Parathyroid adenoma (tissue), 2 donors: ENCODE data around the gene MTHFD1.

ENCODE experiments used
- H2AFZ ChIP-seq: fragments of 300-600 bp; sonication (generic); one replicate; pipeline ENCODE4 v1.7.0; 2017; ENCODE audit warnings: antibody characterized with exemption, mild to moderate bottlenecking
- H3K27ac ChIP-seq: fragments of 300-600 bp; sonication (generic); one replicate; pipeline ENCODE4 v1.7.0; 2017
- H3K27me3 ChIP-seq: fragments of 300-600 bp; sonication (generic); one replicate; pipeline ENCODE4 v1.7.0; 2017; ENCODE audit warnings: low read length; ENCODE audit not compliant: control insufficient read depth, insufficient read depth
- H3K36me3 ChIP-seq: fragments of 300-600 bp; sonication (generic); one replicate; pipeline ENCODE4 v1.7.0; 2017; ENCODE audit warnings: low read length; ENCODE audit not compliant: control insufficient read depth, insufficient read depth
- H3K4me1 ChIP-seq: fragments of 300-600 bp; sonication (generic); one replicate; pipeline ENCODE4 v1.7.0; 2017; ENCODE audit warnings: control low read depth
- H3K4me2 ChIP-seq: fragments of 300-600 bp; sonication (generic); one replicate; pipeline ENCODE4 v1.7.0; 2017; ENCODE audit warnings: low read length
- H3K4me3 ChIP-seq: fragments of 300-600 bp; sonication (generic); one replicate; pipeline ENCODE4 v1.7.0; 2017; ENCODE audit warnings: low read depth, low read length
- H3K79me2 ChIP-seq: fragments of 300-600 bp; sonication (generic); one replicate; pipeline ENCODE4 v1.7.0; 2017; ENCODE audit warnings: control low read depth
- H3K9ac ChIP-seq: fragments of 300-600 bp; sonication (generic); one replicate; pipeline ENCODE4 v1.7.0; 2017; ENCODE audit warnings: mild to moderate bottlenecking
- H3K9me3 ChIP-seq: fragments of 300-600 bp; sonication (generic); one replicate; pipeline ENCODE4 v1.7.0; 2017; ENCODE audit warnings: low read length; ENCODE audit not compliant: control insufficient read depth
- TF ChIP-seq, protein P1 (sequence below): fragments of 300-600 bp; sonication (generic); IDR thresholded peaks from one replicate; pipeline ENCODE4 v1.7.0; 2017; ENCODE audit warnings: antibody characterized with exemption, mild to moderate bottlenecking
- donor health status: primary hyperparathyroidism.

Gene MTHFD1

DNA sequence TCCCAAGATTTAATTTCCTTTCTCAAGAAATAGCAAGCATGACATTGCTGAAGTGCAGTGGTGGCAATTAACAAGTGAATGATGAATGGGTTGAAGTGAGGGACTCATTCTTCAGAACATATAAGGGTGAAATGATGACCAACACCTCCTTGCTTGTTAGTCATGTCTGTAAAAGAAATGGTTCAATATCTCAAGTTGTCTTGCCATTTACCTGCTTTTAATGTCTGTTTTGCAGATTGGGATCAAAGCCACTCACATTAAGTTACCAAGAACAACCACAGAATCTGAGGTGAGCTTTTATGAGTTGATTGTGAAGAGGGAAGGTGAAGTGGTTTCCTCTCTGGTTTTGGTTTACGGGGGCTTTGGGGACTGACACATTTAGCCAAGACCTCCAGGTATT is 24.1 kb downstream of the MTHFD1 start:
- Histone ChIP-seq H3K79me2 (no peaks in the 10 kb centered on the region), H3K4me3 (no peak overlapping the region), H3K36me3 (no peaks in the 10 kb centered on the region), H3K9ac (no peak overlapping the region), H3K27me3 (no peaks in the 10 kb centered on the region), H3K27ac (no peak overlapping the region), H3K9me3 (no peaks in the 10 kb centered on the region), H3K4me1 (no peaks in the 10 kb centered on the region), H3K4me2 (no peak overlapping the region), H2AFZ (no peak overlapping the region)
- TF ChIP-seq, protein P1, sequence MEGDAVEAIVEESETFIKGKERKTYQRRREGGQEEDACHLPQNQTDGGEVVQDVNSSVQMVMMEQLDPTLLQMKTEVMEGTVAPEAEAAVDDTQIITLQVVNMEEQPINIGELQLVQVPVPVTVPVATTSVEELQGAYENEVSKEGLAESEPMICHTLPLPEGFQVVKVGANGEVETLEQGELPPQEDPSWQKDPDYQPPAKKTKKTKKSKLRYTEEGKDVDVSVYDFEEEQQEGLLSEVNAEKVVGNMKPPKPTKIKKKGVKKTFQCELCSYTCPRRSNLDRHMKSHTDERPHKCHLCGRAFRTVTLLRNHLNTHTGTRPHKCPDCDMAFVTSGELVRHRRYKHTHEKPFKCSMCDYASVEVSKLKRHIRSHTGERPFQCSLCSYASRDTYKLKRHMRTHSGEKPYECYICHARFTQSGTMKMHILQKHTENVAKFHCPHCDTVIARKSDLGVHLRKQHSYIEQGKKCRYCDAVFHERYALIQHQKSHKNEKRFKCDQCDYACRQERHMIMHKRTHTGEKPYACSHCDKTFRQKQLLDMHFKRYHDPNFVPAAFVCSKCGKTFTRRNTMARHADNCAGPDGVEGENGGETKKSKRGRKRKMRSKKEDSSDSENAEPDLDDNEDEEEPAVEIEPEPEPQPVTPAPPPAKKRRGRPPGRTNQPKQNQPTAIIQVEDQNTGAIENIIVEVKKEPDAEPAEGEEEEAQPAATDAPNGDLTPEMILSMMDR = no peak

DNA sequence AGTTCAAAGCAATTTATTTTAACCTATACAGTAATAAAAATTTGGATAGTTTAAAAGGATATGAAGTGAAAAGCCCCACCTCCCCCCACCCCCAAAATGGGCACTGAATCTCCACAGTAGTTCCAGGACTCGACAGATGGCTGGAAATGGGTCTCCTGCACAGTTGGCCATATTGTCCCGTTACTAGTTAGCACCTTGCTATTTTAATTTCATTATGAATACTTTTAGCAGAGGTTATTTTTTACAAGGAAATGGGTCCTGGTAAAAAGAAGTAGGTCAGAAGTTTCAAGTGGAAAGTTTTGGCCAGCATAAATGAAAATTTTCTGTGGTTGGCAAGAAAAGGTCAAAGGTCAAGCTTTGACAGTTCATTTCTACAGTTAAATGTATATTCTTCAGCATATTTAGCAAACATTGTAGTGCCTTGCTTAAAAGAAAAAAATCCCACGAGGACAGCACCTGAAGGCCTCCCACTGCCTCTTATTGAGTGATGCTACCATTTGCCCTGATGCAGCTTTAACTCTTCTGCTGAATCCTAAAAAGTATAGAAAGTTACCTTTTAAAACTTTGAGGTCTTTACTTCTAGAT is 28.3 kb downstream of the MTHFD1 start:
- H3K9ac ChIP-seq = no peak overlapping the region
- H3K36me3 ChIP-seq = no peaks in the 10 kb centered on the region
- TF ChIP-seq, protein P1 = no peak
- H3K4me1 ChIP-seq = no peaks in the 10 kb centered on the region
- H3K4me3 ChIP-seq = no peak overlapping the region
- no peaks in the 10 kb centered on the region for H3K9me3 ChIP-seq
- no peak overlapping the region for H2AFZ ChIP-seq
- no peaks in the 10 kb centered on the region for H3K79me2 ChIP-seq
- H3K4me2 ChIP-seq = no peak overlapping the region
- H3K27me3 ChIP-seq = no peaks in the 10 kb centered on the region
- H3K27ac ChIP-seq = no peak overlapping the region

DNA sequence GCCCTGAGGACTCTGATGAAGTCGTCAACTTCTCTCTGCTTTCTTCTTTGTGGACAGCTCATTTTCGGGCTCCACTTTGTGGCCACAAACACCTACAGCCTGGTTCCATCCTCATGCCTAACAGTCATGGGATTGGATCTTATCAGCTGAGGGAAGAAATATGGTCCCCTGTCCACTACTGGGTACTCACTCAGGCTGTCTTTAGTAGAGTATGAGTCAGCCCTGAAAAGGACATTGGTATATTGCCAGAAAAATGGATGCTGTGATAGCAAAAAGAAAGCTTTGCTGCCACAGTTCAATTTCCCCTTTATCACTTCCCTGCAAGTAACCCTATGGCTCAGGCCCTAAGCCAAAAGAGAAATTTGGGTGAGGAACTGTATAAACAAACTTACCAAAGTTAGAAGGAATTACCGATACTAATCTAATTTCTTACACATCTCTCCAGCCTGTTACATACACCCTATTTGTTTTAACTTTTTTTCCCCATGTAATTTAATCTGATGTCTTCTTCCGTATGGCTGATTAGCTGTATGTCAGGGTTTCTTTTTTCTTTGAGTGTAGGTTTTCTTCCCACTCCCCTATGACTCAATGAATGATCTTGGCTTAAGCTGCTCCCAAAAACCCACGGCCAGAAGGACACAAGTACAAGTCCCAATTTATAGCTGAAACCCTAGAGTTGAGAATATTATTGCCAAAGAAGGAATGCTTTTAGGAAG is 29.1 kb downstream of the MTHFD1 start:
- TF ChIP-seq, protein P1 = no peak
- Histone ChIP-seq H3K4me1 (no peaks in the 10 kb centered on the region), H3K36me3 (no peaks in the 10 kb centered on the region), H3K9ac (no peak overlapping the region), H3K9me3 (no peaks in the 10 kb centered on the region), H3K4me2 (no peak overlapping the region), H3K27ac (no peak overlapping the region), H3K79me2 (no peaks in the 10 kb centered on the region), H2AFZ (no peak overlapping the region), H3K27me3 (no peaks in the 10 kb centered on the region), H3K4me3 (no peak overlapping the region)

DNA sequence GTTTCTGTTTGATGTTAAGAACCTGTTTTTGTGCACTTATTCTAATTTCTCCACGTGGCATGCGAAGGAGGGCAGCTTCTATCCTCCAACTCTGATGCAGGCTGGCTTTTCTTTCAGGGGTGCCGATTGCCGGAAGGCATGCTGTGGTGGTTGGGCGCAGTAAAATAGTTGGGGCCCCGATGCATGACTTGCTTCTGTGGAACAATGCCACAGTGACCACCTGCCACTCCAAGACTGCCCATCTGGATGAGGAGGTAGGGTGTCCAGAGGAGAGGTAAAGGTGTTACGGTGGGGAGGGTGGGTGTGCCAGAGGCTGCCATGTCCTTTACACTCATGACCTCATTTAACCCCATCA is 29.6 kb downstream of the MTHFD1 start:
- H3K27ac ChIP-seq = no peak overlapping the region

More for the DNA sequence above, 29.6 kb downstream of the MTHFD1 start:
- no peaks in the 10 kb centered on the region for H3K79me2 ChIP-seq
- TF ChIP-seq, protein P1 = no peak
- H3K36me3 ChIP-seq = no peaks in the 10 kb centered on the region
- no peaks in the 10 kb centered on the region for H3K4me1 ChIP-seq
- H3K4me3 ChIP-seq = no peak overlapping the region
- no peak overlapping the region for H3K9ac ChIP-seq
- no peaks in the 10 kb centered on the region for H3K9me3 ChIP-seq
- H3K4me2 ChIP-seq = no peak overlapping the region
- no peaks in the 10 kb centered on the region for H3K27me3 ChIP-seq
- H2AFZ ChIP-seq = no peak overlapping the region
